Fibroblast of lung (primary cell): ENCODE measurements around the gene THRAP3. TPM values are rescaled to one million over a fixed set of nuclear protein-coding genes. Genes with fewer than 3 reads are reported as not detected.
A peak's percentile ranks its signal among the peaks of the same experiment; 100 is the strongest.

Experiments
- DNase-seq, 2 donors: peaks; one replicate each; pipeline versions ENCODE4 v3.0.0 to v3.0.0-alpha.2; 2010; ENCODE audit warnings: low read depth in 2 of 2
- H2AFZ ChIP-seq: 2 replicates; pipeline ENCODE4 v1.5.1; 2012; ENCODE audit warnings: low read length, control low read depth, inconsistent platforms
- H3K27ac ChIP-seq: 2 replicates; pipeline ENCODE4 v1.5.1; 2011; ENCODE audit warnings: low read length, control low read depth; ENCODE audit not compliant: insufficient read depth
- H3K27me3 ChIP-seq: 2 replicates; pipeline ENCODE4 v1.5.1; 2011; ENCODE audit warnings: mild to moderate bottlenecking, low read length; ENCODE audit not compliant: control insufficient read depth, insufficient read depth
- H3K36me3 ChIP-seq: 2 replicates; pipeline ENCODE4 v1.5.1; 2011; ENCODE audit warnings: low read length; ENCODE audit not compliant: control insufficient read depth, insufficient read depth
- H3K4me1 ChIP-seq: 2 replicates; pipeline ENCODE4 v1.5.1; 2011; ENCODE audit warnings: low read length; ENCODE audit not compliant: control insufficient read depth, insufficient read depth; ENCODE audit errors: extremely low read depth
- H3K4me2 ChIP-seq: 2 replicates; pipeline ENCODE4 v1.5.1; 2011; ENCODE audit warnings: low read length, control low read depth; ENCODE audit not compliant: insufficient read depth; ENCODE audit errors: extremely low read depth
- H3K4me3 ChIP-seq, 4 experiments: fragments of 200-600 bp in 1 of 4; sonication (generic) in 1 of 4; replicated peaks in 1 of 4; 2 replicates each; pipeline ENCODE4 v1.5.1; 2011 to 2016; ENCODE audit warnings: low read length in 4 of 4, low read depth in 3 of 4, mild to moderate bottlenecking in 3 of 4, control low read depth in 2 of 4, inconsistent platforms in 1 of 4, mixed read lengths in 1 of 4; ENCODE audit not compliant: insufficient read depth in 1 of 4; ENCODE audit errors: control extremely low read depth in 1 of 4
- H3K79me2 ChIP-seq: 2 replicates; pipeline ENCODE4 v1.5.1; 2012; ENCODE audit warnings: mild to moderate bottlenecking, low read length, inconsistent platforms; ENCODE audit not compliant: control insufficient read depth, insufficient read depth
- H3K9ac ChIP-seq: 2 replicates; pipeline ENCODE4 v1.5.1; 2011; ENCODE audit warnings: mild to moderate bottlenecking, low read length, control low read depth; ENCODE audit not compliant: insufficient read depth
- H3K9me3 ChIP-seq: 2 replicates; pipeline ENCODE4 v1.5.1; 2012; ENCODE audit warnings: low read depth, low read length; ENCODE audit not compliant: control insufficient read depth, insufficient read depth
- H4K20me1 ChIP-seq: 2 replicates; pipeline ENCODE4 v1.5.1; 2011; ENCODE audit warnings: low read length; ENCODE audit not compliant: control insufficient read depth, insufficient read depth; ENCODE audit errors: extremely low read depth
- CTCF ChIP-seq, 2 donors: IDR thresholded peaks in 1 of 2; conservative IDR thresholded peaks in 1 of 2; 1 replicate in 1 of 2; 2 replicates in 1 of 2; pipeline ENCODE4 v1.5.1; 2011 to 2012; ENCODE audit warnings: low read length in 2 of 2, control low read depth in 1 of 2, inconsistent platforms in 1 of 2, low read depth in 1 of 2, mild to moderate bottlenecking in 1 of 2
- EZH2 ChIP-seq: IDR thresholded peaks from 2 replicates; pipeline ENCODE4 v1.5.1; 2012; ENCODE audit warnings: low read length, control low read depth, mild to moderate bottlenecking; ENCODE audit errors: missing control alignments
- polyA plus RNA-seq, 2 donors: library from polyadenylated mRNA; depleted of rRNA in 1 of 2; stranded (reverse) in 1 of 2; unstranded in 1 of 2; fragments of >200 nt; gene quantifications; 2 replicates each; pipeline ENCODE4 v1.2.1, GENCODE V29; 2011 to 2012; ENCODE audit warnings: missing spikeins in 1 of 2
- total RNA-seq: library from RNA; depleted of rRNA; stranded (reverse); fragments of >200 nt; gene quantifications from 2 replicates; pipeline ENCODE4 v1.2.1, GENCODE V29; 2014

The THRAP3 gene
- total and polyA plus RNA-seq, 2 donors (not counting 1 experiment from before 2014, with no cell fraction given), result 92.5 to 97.5 TPM

GRCh38 chr1:36232212-36233095, 8.2 kb downstream of the THRAP3 start:
- Histone ChIP-seq H3K9ac (no peak overlapping the region), H3K36me3 (peaks cover 7% of the 10 kb centered on the region), H4K20me1 (peaks cover 2% of the 10 kb centered on the region), H3K9me3 (no peaks in the 10 kb centered on the region), H3K4me3 (no peak overlapping the region), H3K27ac (no peak overlapping the region), H2AFZ (no peak overlapping the region), H3K79me2 (peaks cover 96% of the 10 kb centered on the region), H3K27me3 (no peaks in the 10 kb centered on the region), H3K4me1 (no peaks in the 10 kb centered on the region), H3K4me2 (no peak overlapping the region)
- no peak for DNase-seq
- TF ChIP-seq CTCF (conservative IDR thresholded peaks at IDR 0.05 in 1 of 2, IDR thresholded peaks at IDR 0.05 in 1 of 2; ENCODE audit: low read depth in 1 of 2, low read length in 2 of 2) (no peak), EZH2 (no peak)

GRCh38 chr1:36236302-36236701, 12.1 kb downstream of the THRAP3 start:
- peaks cover 95% of the 10 kb centered on the region for H3K79me2 ChIP-seq
- no peak overlapping the region for H3K4me2 ChIP-seq
- no peaks in the 10 kb centered on the region for H3K9me3 ChIP-seq
- no peak overlapping the region for H2AFZ ChIP-seq
- no peak overlapping the region for H3K4me3 ChIP-seq
- H4K20me1 ChIP-seq, result peaks cover 2% of the 10 kb centered on the region
- peaks cover 16% of the 10 kb centered on the region for H3K4me1 ChIP-seq
- no peak overlapping the region for H3K9ac ChIP-seq
- no peak for TF ChIP-seq CTCF (conservative IDR thresholded peaks at IDR 0.05 in 1 of 2, IDR thresholded peaks at IDR 0.05 in 1 of 2; ENCODE audit: low read depth in 1 of 2, low read length in 2 of 2)
- no peak for TF ChIP-seq EZH2
- DNase-seq, result no peak
- H3K27ac ChIP-seq, result no peak overlapping the region
- peaks cover 4% of the 10 kb centered on the region for H3K36me3 ChIP-seq
- no peaks in the 10 kb centered on the region for H3K27me3 ChIP-seq

GRCh38 chr1:36238433-36238832, 14.2 kb downstream of the THRAP3 start:
- H3K4me2 ChIP-seq, result peak overlapping the region; percentile 25
- peaks cover 4% of the 10 kb centered on the region for H3K36me3 ChIP-seq
- H3K27ac ChIP-seq, result peak overlapping the region; percentile 32
- H3K27me3 ChIP-seq, result no peaks in the 10 kb centered on the region
- H3K4me3 ChIP-seq, result no peak overlapping the region
- H3K4me1 ChIP-seq, result peaks cover 16% of the 10 kb centered on the region
- peaks cover 91% of the 10 kb centered on the region for H3K79me2 ChIP-seq
- TF ChIP-seq EZH2 (no peak), CTCF (conservative IDR thresholded peaks at IDR 0.05 in 1 of 2, IDR thresholded peaks at IDR 0.05 in 1 of 2; ENCODE audit: low read depth in 1 of 2, low read length in 2 of 2) (no peak)
- no peaks in the 10 kb centered on the region for H3K9me3 ChIP-seq
- peak; percentile 65 to 78 for DNase-seq
- H3K9ac ChIP-seq, result no peak overlapping the region
- no peak overlapping the region for H2AFZ ChIP-seq
- H4K20me1 ChIP-seq, result peaks cover 2% of the 10 kb centered on the region
